Esophagus muscularis mucosa (tissue), 4 donors: ENCODE data around the gene TMC4. TPM values are rescaled to one million over a fixed set of nuclear protein-coding genes. Genes with fewer than 3 reads are reported as not detected.
A peak's percentile ranks its signal among the peaks of the same experiment; 100 is the strongest.

Experiments
- DNase-seq: peaks from one replicate; pipeline ENCODE4 v3.0.0-alpha.2; 2017; ENCODE audit errors: extremely low spot score
- H3K27ac ChIP-seq, 4 donors: fragments of 200-600 bp; sonication (generic); replicated peaks in 1 of 4; 1 replicate in 3 of 4; 2 replicates in 1 of 4; pipeline ENCODE4 v1.5.1; 2016 to 2019; ENCODE audit warnings: mild to moderate bottlenecking in 1 of 4
- H3K27me3 ChIP-seq, 4 donors: fragments of 200-600 bp; sonication (generic); one replicate each; pipeline versions ENCODE4 v1.5.1 to v1.6.0; 2016 to 2019
- H3K36me3 ChIP-seq, 4 donors: fragments of 200-600 bp; sonication (generic); one replicate each; pipeline ENCODE4 v1.5.1; 2016 to 2019
- H3K4me1 ChIP-seq, 4 donors: fragments of 200-600 bp; sonication (generic); one replicate each; pipeline ENCODE4 v1.5.1; 2016 to 2019
- H3K4me3 ChIP-seq, 4 donors: fragments of 200-600 bp; sonication (generic); 1 replicate in 2 of 4; 2 replicates in 2 of 4; pipeline ENCODE4 v1.5.1; 2016 to 2019; ENCODE audit warnings: mild to moderate bottlenecking in 4 of 4, moderate library complexity in 1 of 4
- H3K9me3 ChIP-seq, 4 donors: fragments of 200-600 bp; sonication (generic); 1 replicate in 3 of 4; 2 replicates in 1 of 4; pipeline ENCODE4 v1.5.1; 2016 to 2019
- CTCF ChIP-seq, 3 experiments: fragments of 200-600 bp in 2 of 3; fragments of 450-650 bp in 1 of 3; sonication (generic) in 2 of 3; IDR thresholded peaks; one replicate each; pipeline ENCODE4 v1.5.1; 2017 to 2019; ENCODE audit warnings: antibody characterized with exemption in 3 of 3, mild to moderate bottlenecking in 2 of 3, moderate library complexity in 1 of 3
- EP300 ChIP-seq: sonication (generic); formaldehyde crosslinking; IDR thresholded peaks from one replicate; pipeline ENCODE4 v1.6.1; 2017; ENCODE audit warnings: antibody characterized with exemption
- POLR2A ChIP-seq: fragments of 450-650 bp; IDR thresholded peaks from one replicate; pipeline ENCODE4 v1.6.1; 2017; ENCODE audit warnings: antibody characterized with exemption, moderate library complexity, mild to moderate bottlenecking, low read depth
- POLR2AphosphoS5 ChIP-seq, 2 donors: sonication (generic); formaldehyde crosslinking; IDR thresholded peaks; one replicate each; pipeline ENCODE4 v1.6.1; 2017; ENCODE audit warnings: antibody characterized with exemption in 2 of 2
- WGBS: methylation state at CpG from one replicate; pipeline ENCODE4 v1.1.5; 2018; 5-methylcytosine and 5-hydroxymethylcytosine counted together
- intact Hi-C: fragments of 100-400 bp; cut with DNase I; formaldehyde crosslinking; loops from one replicate; pipeline ENCODE4 v1.15.1; 2023
- total RNA-seq, 4 donors: library from RNA; depleted of rRNA; stranded (reverse); fragments of >200 nt; gene quantifications; one replicate each; pipeline versions ENCODE4 v1.1.0 to v1.2.1, GENCODE V29; 2016

TMC4 gene
- total RNA-seq, 4 donors from 2014 or later: 0.26 to 0.98 (median 0.33) TPM; not detected in 1

DNA sequence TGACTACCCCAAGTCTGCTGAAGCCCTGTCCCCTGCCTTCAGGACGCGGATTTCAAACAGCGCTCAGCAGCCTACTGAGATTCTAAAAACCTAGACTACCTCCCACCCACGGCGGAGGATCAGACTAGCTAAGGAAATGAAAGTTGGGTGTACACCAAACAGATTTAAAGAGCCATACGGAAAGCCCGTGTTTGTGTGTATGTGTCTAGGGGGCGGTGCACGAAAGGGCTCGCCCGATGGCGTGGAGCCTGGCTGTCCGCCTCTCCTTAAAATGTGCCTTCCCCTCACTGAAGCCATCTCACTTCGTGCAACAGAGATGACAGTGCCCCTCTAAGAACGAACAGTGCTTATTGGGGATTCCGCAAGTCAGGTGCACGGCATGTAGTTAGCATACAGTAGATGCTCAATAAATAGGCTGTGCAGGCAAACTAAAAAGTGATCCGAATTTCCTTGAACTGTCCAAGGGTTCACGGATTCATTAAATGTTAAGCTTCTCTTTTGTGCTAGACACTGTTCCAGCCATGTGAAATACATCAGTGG lies 14.1 kb downstream of the TMC4 start:
- TF ChIP-seq POLR2AphosphoS5 (IDR thresholded peaks at IDR 0.05): no peak
- no peak for TF ChIP-seq POLR2A
- TF ChIP-seq EP300: no peak
- TF ChIP-seq CTCF (IDR thresholded peaks at IDR 0.05): no peak
- DNase-seq: no peak
- H3K36me3 ChIP-seq: peaks cover 42 to 45% (median 44%) of the 10 kb centered on the region in 4 donors
- H3K27me3 ChIP-seq: no peaks in the 10 kb centered on the region
- H3K4me3 ChIP-seq: peak overlapping the region; percentile 63 to 93 (median 72)
- peak overlapping the region; percentile 91 to 99 (median 94) for H3K27ac ChIP-seq
- intact Hi-C loops: no loop called here
- WGBS: 17% methylated on average over 17 of the region's 19 CpGs
- H3K9me3 ChIP-seq: no peaks in the 10 kb centered on the region
- peaks cover 38 to 56% (median 51%) of the 10 kb centered on the region in 4 donors for H3K4me1 ChIP-seq

DNA sequence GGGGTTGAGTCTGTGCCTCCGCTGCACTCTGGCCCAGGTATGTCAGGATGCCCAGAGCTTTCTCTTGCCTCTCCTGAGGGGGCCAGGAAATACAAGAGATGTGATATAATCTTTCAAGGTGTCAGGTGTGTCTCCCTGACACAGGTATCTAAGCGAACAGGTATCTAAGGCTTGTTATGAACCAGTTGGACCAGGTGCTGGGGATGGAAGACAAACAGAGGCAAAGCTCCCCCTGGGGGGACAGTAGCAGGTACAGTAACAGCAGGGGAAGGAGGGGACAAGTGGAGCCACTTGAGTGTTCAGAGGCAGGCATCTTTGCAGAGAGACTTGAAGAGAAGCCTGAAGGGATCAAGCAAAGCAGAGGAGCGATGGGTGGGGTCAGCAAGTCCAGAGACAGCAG lies 16.0 kb downstream of the TMC4 start:
- H3K4me3 ChIP-seq: no peak overlapping the region
- no peak overlapping the region for H3K27ac ChIP-seq
- no peaks in the 10 kb centered on the region for H3K9me3 ChIP-seq
- H3K4me1 ChIP-seq: peaks cover 27 to 52% (median 46%) of the 10 kb centered on the region in 4 donors
- DNase-seq: no peak
- TF ChIP-seq EP300: no peak
- TF ChIP-seq CTCF (IDR thresholded peaks at IDR 0.05): no peak
- TF ChIP-seq POLR2A: no peak
- TF ChIP-seq POLR2AphosphoS5 (IDR thresholded peaks at IDR 0.05): no peak
- WGBS: 100% methylated on average over 3 of the region's 3 CpGs
- intact Hi-C loops: no loop called here
- H3K27me3 ChIP-seq: no peaks in the 10 kb centered on the region
- H3K36me3 ChIP-seq: peaks cover 61 to 65% (median 63%) of the 10 kb centered on the region in 4 donors

GRCh38 chr19:54156490-54156889 lies 16.5 kb downstream of the TMC4 start:
- Histone ChIP-seq H3K9me3 (no peaks in the 10 kb centered on the region), H3K27ac (no peak overlapping the region), H3K4me1 (peaks cover 22 to 47% (median 41%) of the 10 kb centered on the region in 4 donors), H3K36me3 (peaks cover 66 to 69% (median 68%) of the 10 kb centered on the region in 4 donors), H3K27me3 (no peaks in the 10 kb centered on the region), H3K4me3 (no peak overlapping the region)
- intact Hi-C loops: no loop called here
- WGBS: 73% methylated on average over 11 of the region's 11 CpGs
- DNase-seq: no peak
- TF ChIP-seq EP300 (no peak), POLR2AphosphoS5 (IDR thresholded peaks at IDR 0.05) (no peak), CTCF (IDR thresholded peaks at IDR 0.05) (no peak), POLR2A (no peak)

- intact Hi-C loops: no loop called here
- H3K4me1 ChIP-seq: peaks cover 17 to 39% (median 33%) of the 10 kb centered on the region in 4 donors
- no peak overlapping the region for H3K4me3 ChIP-seq
- peaks cover 68 to 77% (median 76%) of the 10 kb centered on the region in 4 donors for H3K36me3 ChIP-seq
- no peak for DNase-seq
- TF ChIP-seq POLR2A: no peak
- peak in 1 of 2 donors; percentile 19 for TF ChIP-seq POLR2AphosphoS5 (IDR thresholded peaks at IDR 0.05)
- WGBS: 69% methylated on average over 12 of the region's 19 CpGs
- no peaks in the 10 kb centered on the region for H3K9me3 ChIP-seq
- H3K27ac ChIP-seq: no peak overlapping the region
- no peaks in the 10 kb centered on the region for H3K27me3 ChIP-seq
These were observed 17.3 kb downstream of the TMC4 start for GRCh38 chr19:54155694-54156093.

DNA sequence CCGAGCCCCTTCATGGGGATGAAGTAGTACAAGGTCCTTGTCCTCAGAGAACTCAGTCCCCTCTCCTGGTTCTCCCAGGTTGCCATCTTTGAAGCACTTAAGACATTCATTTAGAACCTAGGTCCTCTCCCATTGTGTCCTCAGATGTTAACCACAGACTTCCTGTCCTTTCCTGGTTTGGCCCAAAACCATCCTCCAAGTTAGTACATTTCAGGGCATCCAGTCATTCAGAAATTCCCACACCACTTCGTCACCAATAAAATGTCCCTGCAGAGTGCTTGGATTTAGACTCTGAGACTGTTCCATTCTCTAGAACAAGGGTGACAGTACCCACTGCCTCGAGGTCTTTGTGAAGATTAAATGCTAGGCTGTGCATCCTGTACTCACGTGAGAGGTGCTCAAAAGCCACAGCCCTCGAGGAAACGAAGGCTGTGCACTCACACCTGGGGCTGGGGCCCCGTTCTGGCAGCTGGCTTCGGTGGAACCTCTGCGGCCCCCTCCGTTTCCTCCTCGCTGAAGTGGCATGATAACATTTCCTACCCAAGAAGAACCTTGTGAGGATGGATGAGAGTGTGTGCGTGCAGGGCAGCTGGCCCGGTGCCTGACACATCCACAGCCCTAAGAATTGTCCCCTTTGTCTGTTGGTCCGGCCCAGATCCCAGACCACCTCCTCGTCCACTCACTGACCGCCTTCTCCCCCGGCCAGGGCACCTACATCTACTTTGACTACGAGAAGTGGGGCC lies 18.2 kb downstream of the TMC4 start:
- H3K4me3 ChIP-seq: no peak overlapping the region
- no peak for TF ChIP-seq POLR2AphosphoS5 (IDR thresholded peaks at IDR 0.05)
- no peak for TF ChIP-seq POLR2A
- no peak for TF ChIP-seq EP300
- TF ChIP-seq CTCF (IDR thresholded peaks at IDR 0.05): no peak
- no peaks in the 10 kb centered on the region for H3K9me3 ChIP-seq
- WGBS: 68% methylated on average over 18 of the region's 18 CpGs
- H3K4me1 ChIP-seq: peaks cover 11 to 32% (median 26%) of the 10 kb centered on the region in 4 donors
- DNase-seq: no peak
- intact Hi-C loops: no loop called here
- no peaks in the 10 kb centered on the region for H3K27me3 ChIP-seq
- H3K36me3 ChIP-seq: peaks cover 77 to 86% (median 85%) of the 10 kb centered on the region in 4 donors
- H3K27ac ChIP-seq: no peak overlapping the region
